Endothelial cell of umbilical vein (primary cell): ENCODE results near the gene CEP83. TPM values are rescaled to one million over a fixed set of nuclear protein-coding genes. Genes with fewer than 3 reads are reported as not detected.

Experiments
- BruUV-seq: library from RNA; stranded (reverse); fragments of 400-500 nt; replicated peaks from 2 replicates; lab custom pipeline; 2021; lab: Mats Ljungman, UMichigan
- CTCF ChIA-PET: fragments of 300-600, 350-600 bp; sonication (Branson Sonifier 250); formaldehyde crosslinking; loops from one replicate; lab custom pipeline; 2021; ENCODE audit warnings: antibody characterized with exemption, inconsistent platforms; lab: Charles Lee
- POLR2A ChIA-PET: fragments of 300-600, 350-600 bp; sonication (Branson Sonifier 250); formaldehyde crosslinking; loops from one replicate; lab custom pipeline; 2021; ENCODE audit warnings: antibody characterized with exemption, inconsistent platforms; lab: Charles Lee
- DNase-seq: peaks from one replicate; pipeline ENCODE4 v3.0.0-alpha.2; 2011; ENCODE audit warnings: low read depth, low spot score
- FAIRE-seq: peaks from 2 replicates; lab custom pipeline; 2011; peaks lifted over from hg19 to GRCh38; lab: Jason Lieb, UNC
- H2AFZ ChIP-seq: 2 replicates; pipeline ENCODE4 v1.6.0; 2012; ENCODE audit warnings: low read depth, low read length, control low read depth, inconsistent platforms
- H3K27ac ChIP-seq: 2 replicates; pipeline ENCODE4 v1.5.1; 2011; ENCODE audit warnings: low read depth, mild to moderate bottlenecking, control low read depth, low read length, moderate library complexity; ENCODE audit not compliant: insufficient read depth
- H3K27me3 ChIP-seq, 2 experiments: 2 replicates each; pipeline versions ENCODE4 v1.6.0 to v1.6.1; 2011; ENCODE audit warnings: low read length in 2 of 2, mixed read lengths in 1 of 2; ENCODE audit not compliant: control insufficient read depth in 2 of 2, insufficient read depth in 2 of 2
- H3K36me3 ChIP-seq, 2 experiments: 2 replicates in 1 of 2; 3 replicates in 1 of 2; pipeline ENCODE4 v1.5.1; 2011; ENCODE audit warnings: low read length in 2 of 2, mild to moderate bottlenecking in 1 of 2, moderate library complexity in 1 of 2; ENCODE audit not compliant: control insufficient read depth in 2 of 2, insufficient read depth in 2 of 2; ENCODE audit errors: extremely low read depth in 1 of 2
- H3K4me1 ChIP-seq: 3 replicates; pipeline ENCODE4 v1.5.1; 2011; ENCODE audit warnings: mild to moderate bottlenecking, low read length; ENCODE audit not compliant: control insufficient read depth, insufficient read depth; ENCODE audit errors: extremely low read depth
- H3K4me2 ChIP-seq: 2 replicates; pipeline ENCODE4 v1.6.1; 2011; ENCODE audit warnings: low read length, control low read depth, mixed read lengths; ENCODE audit not compliant: insufficient read depth
- H3K4me3 ChIP-seq, 3 experiments: fragments of 200-600 bp in 1 of 3; sonication (generic), shearing (Covaris generic) in 1 of 3; replicated peaks in 1 of 3; 2 replicates each; pipeline ENCODE4 v1.5.1; 2011 to 2016; ENCODE audit warnings: control low read depth in 3 of 3, low read length in 3 of 3, mild to moderate bottlenecking in 2 of 3, inconsistent platforms in 1 of 3, low read depth in 1 of 3, moderate library complexity in 1 of 3; ENCODE audit not compliant: insufficient read depth in 1 of 3
- H3K79me2 ChIP-seq: 2 replicates; pipeline ENCODE4 v1.6.0; 2012; ENCODE audit warnings: low read length, inconsistent platforms; ENCODE audit not compliant: control insufficient read depth, insufficient read depth
- H3K9ac ChIP-seq: replicated peaks from 2 replicates; pipeline ENCODE3; 2011; ENCODE audit warnings: low read length, control low read depth; ENCODE audit not compliant: insufficient read depth; ENCODE audit errors: extremely low read depth
- H3K9me1 ChIP-seq: replicated peaks from 3 replicates; pipeline ENCODE4 v1.6.0; 2011; ENCODE audit warnings: mild to moderate bottlenecking, low read length; ENCODE audit not compliant: control insufficient read depth, insufficient read depth; ENCODE audit errors: extremely low read depth
- H3K9me3 ChIP-seq: replicated peaks from 2 replicates; pipeline ENCODE4 v1.5.1; 2012; ENCODE audit warnings: low read length, inconsistent platforms; ENCODE audit not compliant: control insufficient read depth, insufficient read depth
- H4K20me1 ChIP-seq: replicated peaks from 2 replicates; pipeline ENCODE3; 2011; ENCODE audit warnings: mild to moderate bottlenecking, low read length; ENCODE audit not compliant: control insufficient read depth, insufficient read depth; ENCODE audit errors: extremely low read depth
- CTCF ChIP-seq, 2 donors: IDR thresholded peaks; 1 replicate in 1 of 2; 2 replicates in 1 of 2; pipeline ENCODE4 v1.5.1; 2011; ENCODE audit warnings: low read length in 2 of 2, mild to moderate bottlenecking in 2 of 2, moderate library complexity in 2 of 2, control low read depth in 1 of 2, inconsistent platforms in 1 of 2, low read depth in 1 of 2; ENCODE audit not compliant: insufficient read depth in 1 of 2; ENCODE audit errors: extremely low read depth in 1 of 2
- EZH2 ChIP-seq: IDR thresholded peaks from 2 replicates; pipeline ENCODE4 v1.6.1; 2012; ENCODE audit warnings: borderline replicate concordance, low read depth, mild to moderate bottlenecking, moderate library complexity, low read length, inconsistent platforms; ENCODE audit not compliant: severe bottlenecking
- FOS ChIP-seq: IDR thresholded peaks from 2 replicates; pipeline ENCODE4 v1.6.1; 2011; ENCODE audit warnings: mild to moderate bottlenecking, low read length, moderate library complexity, borderline replicate concordance; ENCODE audit not compliant: insufficient read depth
- GATA2 ChIP-seq: IDR thresholded peaks from 2 replicates; pipeline ENCODE4 v1.7.0; 2011; ENCODE audit warnings: low read depth, mild to moderate bottlenecking, moderate library complexity, mixed read lengths, low read length; ENCODE audit not compliant: insufficient read length, insufficient read depth
- JUN ChIP-seq: IDR thresholded peaks from 2 replicates; pipeline ENCODE4 v1.6.1; 2011; ENCODE audit warnings: borderline replicate concordance, low read depth; ENCODE audit not compliant: insufficient read length, insufficient read depth
- MAX ChIP-seq: IDR thresholded peaks from 2 replicates; pipeline ENCODE4 v1.6.1; 2011; ENCODE audit not compliant: insufficient read depth, insufficient read length
- MYC ChIP-seq: IDR thresholded peaks from one replicate; pipeline ENCODE4 v1.6.1; 2011; ENCODE audit warnings: mild to moderate bottlenecking, low read depth, low read length
- POLR2A ChIP-seq: IDR thresholded peaks from 2 replicates; pipeline ENCODE4 v1.6.1; 2012; ENCODE audit warnings: low read depth, mild to moderate bottlenecking, control low read depth, low read length
- POLR2AphosphoS5 ChIP-seq: IDR thresholded peaks from 2 replicates; pipeline ENCODE4 v1.6.1; 2012; ENCODE audit warnings: low read depth, mild to moderate bottlenecking, control low read depth, low read length, moderate library complexity; ENCODE audit not compliant: insufficient read depth
- dilution Hi-C: fragments of 300-500 bp; cut with MboI; formaldehyde crosslinking; loops from one replicate; pipeline ENCODE4 v1.15.0; 2019; ENCODE audit warnings: low sequenced_read_pairs; ENCODE audit not compliant: extremely low pct_ligation_motif_present
- intact Hi-C: fragments of 100-400 bp; cut with micrococcal nuclease; formaldehyde crosslinking; loops from one replicate; pipeline ENCODE4 v1.10.0; 2022
- polyA plus RNA-seq, 4 experiments: library from polyadenylated mRNA; depleted of rRNA in 3 of 4; stranded (reverse) in 3 of 4; unstranded in 1 of 4; fragments of >200 nt; gene quantifications; 2 replicates each; pipeline versions ENCODE4 v1.2.1 to v1.2.3, GENCODE V29; 2011 to 2012; ENCODE audit warnings: missing spikeins in 1 of 4
- total RNA-seq: library from RNA; stranded (reverse); gene quantifications from 2 replicates; pipeline ENCODE4 v1.2.3, GENCODE V29; 2021

The CEP83 gene
- total and polyA plus RNA-seq, 2 donors (not counting 3 experiments of a cell fraction or from before 2014, with no cell fraction given): 2.9 to 15.3 TPM

- dilution Hi-C loops: no loop called here
Observed at GRCh38 chr12:94322346-94322745, 137.3 kb downstream of the CEP83 start.

GRCh38 chr12:94320109-94320508, 139.6 kb downstream of the CEP83 start:
- Histone ChIP-seq H3K27me3 (no peaks in the 10 kb centered on the region), H3K79me2 (no peaks in the 10 kb centered on the region), H3K9me1 (no peaks in the 10 kb centered on the region), H3K4me2 (no peak overlapping the region), H3K27ac (no peak overlapping the region), H3K9me3 (no peaks in the 10 kb centered on the region), H2AFZ (no peak overlapping the region), H3K9ac (no peak overlapping the region), H3K4me3 (no peak overlapping the region), H3K4me1 (no peaks in the 10 kb centered on the region), H4K20me1 (no peaks in the 10 kb centered on the region), H3K36me3 (no peaks in the 10 kb centered on the region)
- no TSS peak for BruUV-seq
- FAIRE-seq (no peak), DNase-seq (no peak)
- ChIA-PET POLR2A (no interaction called here), CTCF (no interaction called here)
- dilution Hi-C loops: no loop called here
- intact Hi-C loops: no loop called here
- no peak for TF ChIP-seq MAX
- TF ChIP-seq EZH2: no peak
- no peak for TF ChIP-seq MYC
- no peak for TF ChIP-seq POLR2AphosphoS5
- no peak for TF ChIP-seq JUN
- no peak for TF ChIP-seq GATA2
- no peak for TF ChIP-seq FOS
- no peak for TF ChIP-seq POLR2A
- no peak for TF ChIP-seq CTCF (IDR thresholded peaks at IDR 0.05; ENCODE audit: extremely low read depth in 1 of 2, insufficient read depth in 1 of 2, low read depth in 1 of 2, low read length in 2 of 2)

More at GRCh38 chr12:94322346-94322745, 137.3 kb downstream of the CEP83 start:
- Histone ChIP-seq H3K36me3 (no peaks in the 10 kb centered on the region), H3K79me2 (no peaks in the 10 kb centered on the region), H3K4me1 (no peaks in the 10 kb centered on the region), H3K9me1 (no peaks in the 10 kb centered on the region), H2AFZ (no peak overlapping the region), H3K27ac (no peak overlapping the region), H3K4me2 (no peak overlapping the region), H3K27me3 (no peaks in the 10 kb centered on the region), H3K4me3 (no peak overlapping the region), H4K20me1 (no peaks in the 10 kb centered on the region), H3K9me3 (no peaks in the 10 kb centered on the region), H3K9ac (no peak overlapping the region)
- BruUV-seq: no TSS peak
- FAIRE-seq (no peak), DNase-seq (no peak)
- TF ChIP-seq JUN (no peak), MAX (no peak)
- CTCF ChIA-PET: no interaction called here
- POLR2A ChIA-PET: no interaction called here
- intact Hi-C loops: no loop called here
